Measurements from ENCODE around the gene ZNF683. TPM values are rescaled to one million over a fixed set of nuclear protein-coding genes. Genes with fewer than 3 reads are reported as not detected.

Gene ZNF683
- total RNA-seq, 1 experiment from 2014 or later, result not detected

Other genes starting within 250 kb of the ZNF683 start
- 0.07 TPM in 1 of 2 replicates, not detected in the other for gene FAM110D, start 213.7 kb downstream of the ZNF683 start, total RNA-seq (2014; rRNA removed; shearing (Covaris generic); ENCODE audit: low replicate concordance)
- not detected in 2 replicates for gene C1orf232, start 203.8 kb downstream of the ZNF683 start, total RNA-seq (2014; rRNA removed; shearing (Covaris generic); ENCODE audit: low replicate concordance)
- gene ZNF593, start 202.8 kb downstream of the ZNF683 start, total RNA-seq (2014; rRNA removed; shearing (Covaris generic); ENCODE audit: low replicate concordance), result 27.8 and 45.7 TPM in 2 replicates
- not detected in 2 replicates for gene ZNF593OS, start 200.9 kb downstream of the ZNF683 start, total RNA-seq (2014; rRNA removed; shearing (Covaris generic); ENCODE audit: low replicate concordance)
- gene CNKSR1, start 195.3 kb downstream of the ZNF683 start, total RNA-seq (2014; rRNA removed; shearing (Covaris generic); ENCODE audit: low replicate concordance), result not detected in 2 replicates
- gene CATSPER4, start 182.1 kb downstream of the ZNF683 start, total RNA-seq (2014; rRNA removed; shearing (Covaris generic); ENCODE audit: low replicate concordance), result not detected in 2 replicates
- 13.3 and 13.9 TPM in 2 replicates for gene CEP85, start 138.6 kb downstream of the ZNF683 start, total RNA-seq (2014; rRNA removed; shearing (Covaris generic); ENCODE audit: low replicate concordance)
- gene SH3BGRL3, start 92.7 kb downstream of the ZNF683 start, total RNA-seq (2014; rRNA removed; shearing (Covaris generic); ENCODE audit: low replicate concordance), result 20.2 and 22.3 TPM in 2 replicates
- 3.9 and 6.1 TPM in 2 replicates for gene UBXN11, start 66.1 kb downstream of the ZNF683 start, total RNA-seq (2014; rRNA removed; shearing (Covaris generic); ENCODE audit: low replicate concordance)
- gene CD52, start 54.8 kb downstream of the ZNF683 start, total RNA-seq (2014; rRNA removed; shearing (Covaris generic); ENCODE audit: low replicate concordance), result not detected in 2 replicates
- gene CRYBG2, start 18.6 kb downstream of the ZNF683 start, total RNA-seq (2014; rRNA removed; shearing (Covaris generic); ENCODE audit: low replicate concordance), result not detected in 2 replicates
- gene LIN28A, start 38.1 kb upstream of the ZNF683 start, total RNA-seq (2014; rRNA removed; shearing (Covaris generic); ENCODE audit: low replicate concordance), result not detected in 2 replicates
- gene DHDDS, start 59.6 kb upstream of the ZNF683 start, total RNA-seq (2014; rRNA removed; shearing (Covaris generic); ENCODE audit: low replicate concordance), result 28.8 and 37.8 TPM in 2 replicates
- gene HMGN2, start 99.7 kb upstream of the ZNF683 start, total RNA-seq (2014; rRNA removed; shearing (Covaris generic); ENCODE audit: low replicate concordance), result 568 and 802 TPM in 2 replicates
- gene RPS6KA1, start 157.0 kb upstream of the ZNF683 start, total RNA-seq (2014; rRNA removed; shearing (Covaris generic); ENCODE audit: low replicate concordance), result 10.1 and 10.2 TPM in 2 replicates

All from MG63 (cell line).